Keratinocyte (primary cell): ENCODE data around the gene STARD3.

Experiments used
- CTCF ChIP-seq, 3 experiments: IDR thresholded peaks in 1 of 3; conservative IDR thresholded peaks in 1 of 3; optimal IDR thresholded peaks in 1 of 3; 2 replicates in 2 of 3; 3 replicates in 1 of 3; pipeline versions ENCODE3 to v1.5.1; 2011; ENCODE audit warnings: low read length in 3 of 3, mild to moderate bottlenecking in 3 of 3, moderate library complexity in 2 of 3, control low read depth in 1 of 3, inconsistent platforms in 1 of 3; ENCODE audit not compliant: insufficient read depth in 2 of 3; ENCODE audit errors: extremely low read depth in 1 of 3
- EZH2 ChIP-seq: IDR thresholded peaks from one replicate; pipeline ENCODE4 v1.6.1; 2012; ENCODE audit warnings: inconsistent platforms, mild to moderate bottlenecking, low read length, moderate library complexity

DNA sequence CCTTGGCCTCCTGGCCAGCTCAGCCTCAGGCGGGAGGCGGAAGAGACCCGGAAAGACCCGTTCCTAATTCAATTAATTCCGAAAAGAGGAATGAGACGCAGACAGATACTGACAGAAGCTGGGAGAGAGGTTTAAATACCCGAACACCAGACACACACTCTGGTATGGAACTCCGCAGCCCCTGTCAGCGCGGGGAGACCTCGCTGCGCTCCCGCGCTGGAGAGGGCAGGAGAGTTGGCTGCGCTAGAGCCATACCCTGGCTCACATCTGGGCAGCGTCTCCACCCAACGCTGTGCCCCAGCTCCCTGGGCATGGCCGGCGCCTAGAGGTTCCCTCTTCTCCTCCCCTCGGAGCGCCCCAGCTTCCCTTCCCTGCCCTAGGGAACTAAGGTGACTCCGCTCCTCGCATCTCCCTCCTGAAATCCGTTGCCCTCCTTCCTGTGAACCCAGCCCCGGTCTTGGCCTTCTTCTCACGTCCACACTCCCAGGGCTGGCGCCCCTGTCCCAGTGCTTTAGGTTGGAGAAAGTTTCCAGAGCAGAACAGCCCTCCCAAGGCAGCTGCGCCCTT is 37.2 kb upstream of the STARD3 start:
- no peak for TF ChIP-seq CTCF (optimal IDR thresholded peaks at IDR 0.05 in 1 of 3, IDR thresholded peaks at IDR 0.05 in 1 of 3, conservative IDR thresholded peaks at IDR 0.05 in 1 of 3; ENCODE audit: extremely low read depth in 1 of 3, insufficient read depth in 2 of 3, low read length in 3 of 3)
- TF ChIP-seq EZH2: peak; percentile 99
